Measurements from ENCODE around the gene CLN5. TPM values are rescaled to one million over a fixed set of nuclear protein-coding genes. Genes with fewer than 3 reads are reported as not detected.
"Not testable (repeated sequence)": the region's sequence is repeated elsewhere in the genome, so short reads cannot be mapped to it uniquely, and the experiment has no call there.

The CLN5 gene
- total RNA-seq, 1 donor, result 40.0 TPM

DNA sequence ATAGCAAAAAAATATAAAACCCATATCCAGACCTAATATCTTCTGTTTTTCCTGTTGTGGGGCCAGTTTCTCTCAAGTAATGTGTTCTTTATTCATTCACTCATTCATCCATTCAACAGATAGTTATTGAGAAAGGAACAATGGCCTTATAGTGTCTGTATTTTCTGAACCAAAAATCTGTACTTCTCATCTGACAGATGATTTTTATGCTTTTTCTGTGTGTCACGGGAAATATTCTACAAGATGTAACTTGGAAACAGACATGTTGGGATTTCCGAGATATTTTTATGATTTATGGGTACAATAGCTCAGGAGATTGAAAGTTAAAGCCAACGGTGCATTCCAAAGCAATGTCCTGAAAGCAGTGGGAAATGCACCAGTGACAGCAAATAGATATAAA is 37.9 kb upstream of the CLN5 start:
- DNase-seq (ENCODE audit: low read depth), result no peak
- no peak overlapping the region for H3K4me3 ChIP-seq (ENCODE audit: low read depth, low read length)
- TF ChIP-seq, protein P1, sequence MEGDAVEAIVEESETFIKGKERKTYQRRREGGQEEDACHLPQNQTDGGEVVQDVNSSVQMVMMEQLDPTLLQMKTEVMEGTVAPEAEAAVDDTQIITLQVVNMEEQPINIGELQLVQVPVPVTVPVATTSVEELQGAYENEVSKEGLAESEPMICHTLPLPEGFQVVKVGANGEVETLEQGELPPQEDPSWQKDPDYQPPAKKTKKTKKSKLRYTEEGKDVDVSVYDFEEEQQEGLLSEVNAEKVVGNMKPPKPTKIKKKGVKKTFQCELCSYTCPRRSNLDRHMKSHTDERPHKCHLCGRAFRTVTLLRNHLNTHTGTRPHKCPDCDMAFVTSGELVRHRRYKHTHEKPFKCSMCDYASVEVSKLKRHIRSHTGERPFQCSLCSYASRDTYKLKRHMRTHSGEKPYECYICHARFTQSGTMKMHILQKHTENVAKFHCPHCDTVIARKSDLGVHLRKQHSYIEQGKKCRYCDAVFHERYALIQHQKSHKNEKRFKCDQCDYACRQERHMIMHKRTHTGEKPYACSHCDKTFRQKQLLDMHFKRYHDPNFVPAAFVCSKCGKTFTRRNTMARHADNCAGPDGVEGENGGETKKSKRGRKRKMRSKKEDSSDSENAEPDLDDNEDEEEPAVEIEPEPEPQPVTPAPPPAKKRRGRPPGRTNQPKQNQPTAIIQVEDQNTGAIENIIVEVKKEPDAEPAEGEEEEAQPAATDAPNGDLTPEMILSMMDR (IDR thresholded peaks at IDR 0.05; ENCODE audit: insufficient read depth, low read length), result no peak

GRCh38 chr13:76954538-76954937 is 37.3 kb upstream of the CLN5 start:
- TF ChIP-seq, protein P1 (IDR thresholded peaks at IDR 0.05; ENCODE audit: insufficient read depth, low read length), result no peak
- no peak overlapping the region for H3K4me3 ChIP-seq (ENCODE audit: low read depth, low read length)
- DNase-seq (ENCODE audit: low read depth), result no peak

- no peak for DNase-seq (ENCODE audit: low read depth)
- TF ChIP-seq, protein P1 (IDR thresholded peaks at IDR 0.05; ENCODE audit: insufficient read depth, low read length), result no peak
- no peak overlapping the region for H3K4me3 ChIP-seq (ENCODE audit: low read depth, low read length)
Observed at GRCh38 chr13:76955193-76955592, 36.7 kb upstream of the CLN5 start.

DNA sequence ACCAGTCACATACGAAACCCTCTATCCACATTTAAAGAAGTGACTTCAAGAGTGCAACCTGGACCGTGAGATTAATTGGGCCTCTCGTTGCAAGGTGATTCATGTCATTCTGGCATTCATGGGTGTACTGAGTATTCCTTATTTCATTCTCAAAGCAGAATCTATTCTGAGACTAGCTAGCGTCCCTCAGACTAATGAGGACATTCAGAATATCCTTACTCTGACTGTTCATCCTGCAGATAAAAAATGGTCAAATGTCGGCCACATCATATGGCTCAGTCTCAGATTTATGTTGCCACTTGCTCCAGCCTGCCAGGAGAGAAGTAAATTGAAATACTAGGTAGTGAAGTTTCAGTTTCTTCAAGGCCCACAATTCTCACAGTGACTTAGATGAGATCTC is 36.2 kb upstream of the CLN5 start:
- DNase-seq (ENCODE audit: low read depth), result no peak
- TF ChIP-seq, protein P1 (IDR thresholded peaks at IDR 0.05; ENCODE audit: insufficient read depth, low read length), result no peak
- no peak overlapping the region for H3K4me3 ChIP-seq (ENCODE audit: low read depth, low read length)

- no peak for DNase-seq (ENCODE audit: low read depth)
- H3K4me3 ChIP-seq (ENCODE audit: low read depth, low read length), result no peak overlapping the region
- TF ChIP-seq, protein P1 (IDR thresholded peaks at IDR 0.05; ENCODE audit: insufficient read depth, low read length), result no peak
Observed at GRCh38 chr13:76958841-76959432, 32.9 kb upstream of the CLN5 start.

- not testable (repeated sequence) for DNase-seq (ENCODE audit: low read depth); H3K4me3 ChIP-seq (ENCODE audit: low read depth, low read length)
Observed at GRCh38 chr13:76959734-76960133, 32.1 kb upstream of the CLN5 start.

- peak; percentile 90 for DNase-seq (ENCODE audit: low read depth)
- H3K4me3 ChIP-seq (ENCODE audit: low read depth, low read length), result no peak overlapping the region
- TF ChIP-seq, protein P1 (IDR thresholded peaks at IDR 0.05; ENCODE audit: insufficient read depth, low read length), result no peak
Observed at GRCh38 chr13:76965759-76966421, 26.0 kb upstream of the CLN5 start.

Measured in fibroblast of the aortic adventitia (primary cell).